RWPE1 (cell line): ENCODE measurements around the gene EFNA4.
A peak's percentile ranks its signal among the peaks of the same experiment; 100 is the strongest.

Experiments
- CTCF ChIA-PET: fragments of 350-600 bp; sonication (Branson Sonifier 250); formaldehyde crosslinking; extraction: SDS; loops from one replicate; lab custom pipeline; 2021; lab: Yijun Ruan, JAX
- POLR2A ChIA-PET: fragments of 400-600 bp; formaldehyde crosslinking; extraction: SDS; loops from one replicate; lab custom pipeline; 2020; ENCODE audit warnings: antibody characterized with exemption; ENCODE audit not compliant: low non-redundant PET; lab: Yijun Ruan, JAX
- DNase-seq: peaks from one replicate; pipeline ENCODE4 v3.0.0; 2012; ENCODE audit warnings: low spot score
- H3K27ac ChIP-seq: fragments of 450-650 bp; 2 replicates; pipeline ENCODE4 v1.5.1; 2017
- CTCF ChIP-seq: fragments of 450-650 bp; conservative IDR thresholded peaks from 2 replicates; pipeline ENCODE4 v1.5.1; 2017; ENCODE audit warnings: low read depth, mild to moderate bottlenecking

The EFNA4 gene

GRCh38 chr1:155069551-155070157, 6.1 kb downstream of the EFNA4 start:
- CTCF ChIA-PET, result interaction anchor here (0.6 to 1.9 kb wide), 4 partner anchors 14 to 27 kb away, joined by 3 to 6 read pairs (median 4); no protein-coding TSS in a partner anchor
- peak overlapping the region; percentile 85 for H3K27ac ChIP-seq
- TF ChIP-seq CTCF, result no peak
- DNase-seq, result no peak
- POLR2A ChIA-PET, result interaction anchor here (1.1 kb wide), 1 partner anchor 9 kb away, joined by 3 read pairs; the partner anchor contains the start of gene EFNA3

- no peak for DNase-seq
- peak overlapping the region; percentile 85 for H3K27ac ChIP-seq
- no peak for TF ChIP-seq CTCF
- ChIA-PET CTCF (interaction anchor here (0.6 to 1.9 kb wide), 5 partner anchors 10 to 28 kb away, joined by 3 to 6 read pairs (median 4); no protein-coding TSS in a partner anchor), POLR2A (interaction anchor here (1.1 kb wide), 1 partner anchor 9 kb away, joined by 3 read pairs; the partner anchor contains the start of gene EFNA3)
Observed at GRCh38 chr1:155070158-155070621, 6.7 kb downstream of the EFNA4 start.

- peak; percentile 47 for TF ChIP-seq CTCF
- peak; percentile 57 for DNase-seq
- ChIA-PET POLR2A (interaction anchor here (1.1 kb wide), 1 partner anchor 8 kb away, joined by 3 read pairs; the partner anchor contains the start of gene EFNA3), CTCF (interaction anchor here (0.6 to 1.9 kb wide), 5 partner anchors 9 to 91 kb away, joined by 3 to 6 read pairs (median 4); no protein-coding TSS in a partner anchor)
- peak overlapping the region; percentile 85 for H3K27ac ChIP-seq
Observed at GRCh38 chr1:155070721-155071569, 7.4 kb downstream of the EFNA4 start.

- peak overlapping the region; percentile 85 for H3K27ac ChIP-seq
- CTCF ChIA-PET, result interaction anchor here (0.6 to 1.2 kb wide), 4 partner anchors 11 to 465 kb away, joined by 3 to 4 read pairs (median 4); no protein-coding TSS in a partner anchor
- no peak for TF ChIP-seq CTCF
- POLR2A ChIA-PET, result no interaction called here
- no peak for DNase-seq
Observed at GRCh38 chr1:155071701-155072100, 8.2 kb downstream of the EFNA4 start.

GRCh38 chr1:155072531-155073289, 9.2 kb downstream of the EFNA4 start:
- peak overlapping the region; percentile 85 for H3K27ac ChIP-seq
- TF ChIP-seq CTCF, result no peak
- no peak for DNase-seq
- ChIA-PET POLR2A (no interaction called here), CTCF (interaction anchor here (0.9 to 1.2 kb wide), 4 partner anchors 12 to 27 kb away, joined by 3 to 4 read pairs (median 3); no protein-coding TSS in a partner anchor)
